HUES64 (cell line): Measurements from ENCODE around the gene IKBIP.
"Not testable (repeated sequence)": the region's sequence is repeated elsewhere in the genome, so short reads cannot be mapped to it uniquely, and the experiment has no call there.

Experiments used
- H3K27ac ChIP-seq: 2 replicates; pipeline ENCODE4 v1.7.0; 2013; ENCODE audit warnings: low read depth, low read length, inconsistent platforms
- H3K27me3 ChIP-seq: 2 replicates; pipeline ENCODE4 v1.6.1; 2013; ENCODE audit warnings: mild to moderate bottlenecking, low read length; ENCODE audit not compliant: insufficient read depth
- H3K36me3 ChIP-seq: 2 replicates; pipeline ENCODE4 v1.6.1; 2013; ENCODE audit warnings: mild to moderate bottlenecking, low read length; ENCODE audit not compliant: insufficient read depth
- H3K4me1 ChIP-seq: 2 replicates; pipeline ENCODE4 v1.6.1; 2013; ENCODE audit warnings: mild to moderate bottlenecking, low read length, moderate library complexity; ENCODE audit not compliant: insufficient read depth
- H3K4me3 ChIP-seq: 2 replicates; pipeline ENCODE4 v1.5.1; 2013; ENCODE audit warnings: mild to moderate bottlenecking, low read length, moderate library complexity
- H3K9ac ChIP-seq: 2 replicates; pipeline ENCODE4 v1.6.1; 2013; ENCODE audit warnings: mild to moderate bottlenecking, low read depth, low read length
- H3K9me3 ChIP-seq: 2 replicates; pipeline ENCODE4 v1.6.1; 2013; ENCODE audit warnings: low read depth, low read length; ENCODE audit not compliant: insufficient read depth
- WGBS: fragments of 150-250, 120-280 bp; methylation state at CpG from one replicate; pipeline ENCODE4 v1.1.7; 2013; ENCODE audit warnings: missing lambda C conversion rate; 5-methylcytosine and 5-hydroxymethylcytosine counted together

The IKBIP gene

DNA sequence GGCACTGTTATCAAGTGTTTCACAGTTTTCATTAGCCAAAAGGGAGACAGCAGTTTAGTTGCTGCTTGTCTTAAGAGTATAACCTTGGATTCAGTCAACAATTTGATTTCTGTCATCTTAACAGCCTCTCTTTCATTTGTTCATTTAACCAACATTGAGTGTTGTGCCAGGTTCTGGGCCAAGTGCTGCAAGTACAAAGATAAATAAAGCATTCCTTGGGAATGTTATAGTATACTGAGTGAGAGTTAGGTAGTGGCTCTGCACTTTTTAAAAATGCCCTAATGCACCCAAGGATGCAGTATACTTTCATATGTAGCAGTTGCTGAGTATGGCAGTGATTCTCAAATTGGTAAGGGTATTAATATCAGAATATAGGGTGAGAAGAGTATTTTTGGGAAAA is 15.9 kb upstream of the IKBIP start:
- Histone ChIP-seq H3K9ac (no peak overlapping the region), H3K36me3 (peaks cover 69% of the 10 kb centered on the region)

DNA sequence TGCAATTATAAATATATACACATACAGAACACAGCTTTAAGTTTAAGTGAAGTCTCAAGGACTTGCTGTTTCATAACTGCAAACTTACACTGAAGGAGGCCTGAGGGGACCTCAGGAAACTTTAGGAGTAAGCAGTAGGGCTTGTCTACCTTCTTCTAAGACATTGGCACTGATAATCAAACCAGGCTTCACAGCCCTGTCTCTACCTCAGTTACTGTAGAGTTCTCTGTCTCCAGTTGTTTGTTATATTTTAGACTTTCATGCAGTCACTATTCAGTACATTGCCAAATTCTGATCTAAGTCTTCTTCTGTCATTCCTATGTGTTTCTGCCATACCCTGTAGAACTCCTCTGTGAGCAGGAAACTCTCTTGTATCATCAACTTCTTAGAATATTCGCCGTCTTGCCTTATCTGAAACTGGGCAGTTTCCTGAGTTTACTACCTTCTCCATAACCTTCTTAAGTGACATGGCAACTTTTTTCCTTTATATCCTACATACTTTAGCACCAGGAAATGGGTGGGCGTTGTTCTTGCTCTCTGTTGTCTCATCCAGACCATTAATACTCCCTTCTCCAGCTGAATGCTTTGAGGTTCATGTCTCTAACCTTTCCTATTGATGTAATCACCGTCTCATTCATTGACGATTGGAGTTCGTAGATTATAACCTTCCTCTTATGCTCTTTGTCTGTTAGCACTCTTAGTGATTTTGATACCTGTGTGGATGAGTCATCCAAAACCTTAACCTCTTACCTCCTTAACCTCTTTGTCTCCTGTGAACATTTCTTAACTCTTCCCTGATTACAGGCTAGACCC is 11.9 kb upstream of the IKBIP start:
- Histone ChIP-seq H3K9me3 (no peaks in the 10 kb centered on the region), H3K4me1 (no peaks in the 10 kb centered on the region), H3K9ac (no peak overlapping the region), H3K4me3 (no peak overlapping the region), H3K27me3 (no peaks in the 10 kb centered on the region), H3K27ac (no peak overlapping the region), H3K36me3 (peaks cover 42% of the 10 kb centered on the region)
- WGBS, result 95% methylated on average over 6 of the region's 6 CpGs

More for the DNA sequence above, 15.9 kb upstream of the IKBIP start:
- H3K27me3 ChIP-seq, result no peaks in the 10 kb centered on the region
- no peaks in the 10 kb centered on the region for H3K4me1 ChIP-seq
- H3K4me3 ChIP-seq, result no peak overlapping the region
- H3K9me3 ChIP-seq, result no peaks in the 10 kb centered on the region
- H3K27ac ChIP-seq, result no peak overlapping the region

DNA sequence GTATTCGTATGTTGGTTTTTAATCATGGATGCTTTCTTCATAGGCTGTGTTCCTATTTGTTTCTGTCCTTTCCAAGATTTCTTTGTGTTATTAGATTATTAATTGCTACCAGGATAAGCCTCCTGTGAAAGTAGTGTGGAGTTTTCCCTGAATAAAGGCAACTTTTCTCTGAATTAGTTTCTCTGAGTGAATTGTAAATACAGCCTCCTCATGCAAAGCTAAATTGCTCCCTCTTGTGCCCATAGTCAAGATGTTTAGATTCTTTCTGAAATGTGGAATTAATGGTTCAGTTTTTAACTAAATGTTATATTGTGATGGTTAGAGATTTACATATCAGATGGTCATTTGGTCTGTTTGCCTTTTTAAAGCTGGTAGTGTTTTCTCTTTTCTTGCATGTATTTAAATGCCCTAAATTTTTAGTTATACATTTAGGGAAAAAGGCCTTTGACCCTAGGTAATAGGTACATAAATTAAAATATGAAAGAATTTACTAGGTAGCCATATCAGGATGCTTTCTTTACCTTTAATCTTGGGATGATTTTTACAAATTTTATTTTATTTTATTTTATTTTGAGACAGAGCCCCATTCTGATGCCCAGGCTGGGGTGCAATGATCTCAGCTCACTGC is 9.4 kb upstream of the IKBIP start:
- Histone ChIP-seq H3K36me3 (peaks cover 51% of the 10 kb centered on the region), H3K4me3 (no peak overlapping the region), H3K4me1 (no peaks in the 10 kb centered on the region), H3K27ac (no peak overlapping the region), H3K27me3 (no peaks in the 10 kb centered on the region), H3K9ac (no peak overlapping the region), H3K9me3 (no peaks in the 10 kb centered on the region)
- 100% methylated on average over 1 of the region's 1 CpG for WGBS

DNA sequence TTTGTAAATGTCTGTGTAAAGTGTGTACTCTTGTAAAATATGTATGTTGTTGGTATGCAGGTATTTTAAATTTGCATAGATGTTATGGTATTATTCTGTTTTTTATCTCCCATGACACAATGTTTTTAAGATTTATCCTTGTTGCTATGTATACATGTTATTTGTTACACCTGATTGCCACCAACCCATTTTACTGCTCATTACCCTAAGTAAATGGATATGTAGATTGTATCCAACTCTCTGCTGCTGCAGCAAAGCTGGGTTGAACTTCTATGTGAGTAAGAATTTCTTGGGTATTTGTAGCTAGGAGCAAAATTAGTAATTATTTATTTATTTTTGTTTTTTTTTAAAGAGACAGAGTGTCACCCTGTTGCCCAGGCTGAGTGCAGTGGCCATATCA is 6.7 kb upstream of the IKBIP start:
- H3K36me3 ChIP-seq, result peaks cover 40% of the 10 kb centered on the region

DNA sequence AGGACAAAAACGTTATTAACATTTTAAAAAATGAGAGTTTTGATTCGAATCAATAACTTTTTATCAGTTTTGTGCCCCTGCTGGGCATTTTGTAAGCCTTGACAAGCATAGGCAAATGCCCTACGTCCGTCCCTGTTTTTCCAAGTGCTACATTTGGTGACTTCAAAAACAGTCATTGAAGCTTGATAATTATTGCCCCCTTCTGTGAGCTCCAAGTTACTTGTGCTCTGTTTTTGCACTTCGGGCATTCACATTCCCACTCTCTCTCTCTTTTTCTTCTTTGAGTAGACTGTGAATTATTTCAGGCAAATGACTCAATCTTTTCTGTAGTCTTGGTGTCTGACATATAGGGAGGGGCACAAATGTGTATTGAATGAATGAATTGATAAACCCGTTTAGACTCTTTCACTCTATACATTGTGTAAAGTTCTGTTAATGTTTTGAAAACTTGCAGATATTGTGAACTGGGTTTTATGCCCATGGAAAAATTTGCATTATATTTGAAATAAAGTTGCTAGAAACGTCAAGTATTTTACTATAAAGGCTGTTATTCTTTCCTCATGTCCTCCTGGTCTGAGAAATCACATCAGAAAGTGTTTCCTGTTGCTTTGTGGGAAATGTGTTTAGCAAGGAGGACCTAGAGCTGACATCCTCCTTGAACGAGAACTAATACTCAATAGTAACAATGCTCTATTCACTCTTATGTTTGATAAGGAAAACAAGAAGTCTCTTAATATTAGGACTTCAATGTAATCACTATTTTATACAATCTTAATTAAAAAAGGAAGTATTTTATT is 1.9 kb upstream of the IKBIP start:
- Histone ChIP-seq H3K9me3 (no peaks in the 10 kb centered on the region), H3K27me3 (no peaks in the 10 kb centered on the region; the same call in 1 of the 2 replicates), H3K4me3 (peak overlapping the region; percentile 85), H3K27ac (no peak overlapping the region), H3K36me3 (peaks cover 32% of the 10 kb centered on the region), H3K4me1 (peaks cover 11% of the 10 kb centered on the region), H3K9ac (no peak overlapping the region)
- 39% methylated on average over 6 of the region's 8 CpGs for WGBS

More for the DNA sequence above, 6.7 kb upstream of the IKBIP start:
- Histone ChIP-seq H3K9ac (no peak overlapping the region), H3K9me3 (no peaks in the 10 kb centered on the region), H3K4me3 (no peak overlapping the region), H3K27ac (no peak overlapping the region), H3K27me3 (no peaks in the 10 kb centered on the region), H3K4me1 (peaks cover 6% of the 10 kb centered on the region)

DNA sequence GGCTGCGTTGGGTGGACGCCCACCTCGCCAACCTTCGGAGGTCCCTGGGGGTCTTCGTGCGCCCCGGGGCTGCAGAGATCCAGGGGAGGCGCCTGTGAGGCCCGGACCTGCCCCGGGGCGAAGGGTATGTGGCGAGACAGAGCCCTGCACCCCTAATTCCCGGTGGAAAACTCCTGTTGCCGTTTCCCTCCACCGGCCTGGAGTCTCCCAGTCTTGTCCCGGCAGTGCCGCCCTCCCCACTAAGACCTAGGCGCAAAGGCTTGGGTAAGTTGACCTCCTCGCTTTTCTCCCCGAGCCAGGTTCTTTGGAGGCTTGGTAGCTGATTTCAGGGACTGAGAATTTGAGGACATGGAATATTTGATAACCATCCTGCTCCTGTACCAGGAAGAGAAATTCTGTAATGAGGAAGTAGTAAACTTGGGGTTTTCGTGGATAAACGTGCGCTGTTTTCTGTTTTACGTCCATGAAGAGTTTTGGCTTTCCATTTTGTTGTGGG is 1.0 kb upstream of the IKBIP start:
- peak overlapping the region; percentile 77 for H3K9ac ChIP-seq
- WGBS, result 2% methylated on average over 24 of the region's 24 CpGs
- H3K9me3 ChIP-seq, result no peaks in the 10 kb centered on the region
- H3K4me3 ChIP-seq, result peak overlapping the region; percentile 85
- H3K27me3 ChIP-seq, result no peaks in the 10 kb centered on the region; the same call in 1 of the 2 replicates
- H3K27ac ChIP-seq, result no peak overlapping the region
- H3K4me1 ChIP-seq, result peaks cover 11% of the 10 kb centered on the region
- H3K36me3 ChIP-seq, result peaks cover 24% of the 10 kb centered on the region

DNA sequence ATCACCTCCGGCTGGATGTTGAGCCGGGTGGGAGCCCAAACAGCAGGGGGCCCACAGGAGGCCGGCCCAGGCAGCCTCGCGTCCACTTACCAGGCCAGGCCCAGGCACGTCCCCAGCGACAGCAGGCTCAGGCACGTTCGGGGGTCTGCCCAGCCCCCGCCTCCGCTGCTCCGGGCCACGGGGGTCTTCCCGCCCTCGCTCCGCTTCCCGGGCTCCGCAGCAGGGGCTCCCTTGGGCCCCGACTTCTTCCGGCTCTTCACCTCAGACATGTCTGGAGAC is 216 bp downstream of the IKBIP start:
- Histone ChIP-seq H3K27me3 (no peaks in the 10 kb centered on the region; the same call in 1 of the 2 replicates), H3K36me3 (peaks cover 12% of the 10 kb centered on the region), H3K9me3 (no peaks in the 10 kb centered on the region), H3K27ac (peak overlapping the region; percentile 90), H3K9ac (peak overlapping the region; percentile 67), H3K4me1 (peaks cover 11% of the 10 kb centered on the region), H3K4me3 (peak overlapping the region; percentile 85)
- WGBS, result under 1% methylated on average over 20 of the region's 20 CpGs

DNA sequence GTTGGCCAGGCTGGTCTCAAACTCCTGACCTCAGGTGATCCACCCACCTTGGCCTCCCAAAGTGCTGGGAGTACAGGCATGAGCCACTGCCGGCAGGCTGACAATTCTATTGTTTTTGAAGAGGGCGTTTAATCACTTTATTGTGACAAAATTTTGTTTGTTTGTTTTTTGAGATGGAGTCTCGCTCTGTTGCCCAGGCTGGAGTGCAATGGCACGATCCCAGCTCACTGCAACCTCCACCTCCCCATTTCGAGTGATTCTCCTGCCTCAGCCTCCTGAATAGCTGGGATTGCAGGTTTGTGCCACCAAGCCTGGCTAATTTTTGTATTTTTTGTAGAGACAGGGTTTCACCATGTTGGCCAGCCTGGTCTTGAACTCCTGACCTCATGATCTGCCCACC is 1.8 kb downstream of the IKBIP start:
- not testable (repeated sequence) for H3K36me3 ChIP-seq, H3K27ac ChIP-seq, H3K9ac ChIP-seq, H3K9me3 ChIP-seq, H3K27me3 ChIP-seq
- WGBS, result 93% methylated on average over 5 of the region's 5 CpGs
- Histone ChIP-seq H3K4me3 (peak overlapping the region; percentile 85), H3K4me1 (peaks cover 11% of the 10 kb centered on the region)

DNA sequence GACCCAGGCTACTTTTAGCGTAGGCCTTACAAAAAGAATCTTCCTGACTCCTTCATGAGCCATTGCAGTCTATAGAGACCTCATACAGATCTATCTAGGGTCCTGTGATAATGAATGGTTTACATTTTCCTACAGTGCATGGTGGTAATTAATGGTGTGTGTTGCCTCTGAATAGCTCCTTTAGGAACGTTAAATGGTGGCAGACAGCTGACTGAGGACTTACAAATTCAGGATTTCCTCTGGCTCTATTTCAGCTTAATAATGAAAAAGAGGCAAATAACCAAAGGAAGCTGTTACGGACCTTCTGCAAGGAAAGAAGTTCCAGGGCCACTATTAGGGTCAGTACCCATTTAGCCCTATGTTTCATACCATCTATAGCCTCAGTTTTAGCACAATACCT is 5.1 kb downstream of the IKBIP start:
- H3K9ac ChIP-seq, result no peak overlapping the region
- no peak overlapping the region for H3K27ac ChIP-seq
- H3K4me3 ChIP-seq, result no peak overlapping the region
- no peaks in the 10 kb centered on the region for H3K9me3 ChIP-seq
- no peaks in the 10 kb centered on the region for H3K36me3 ChIP-seq
- 91% methylated on average over 3 of the region's 3 CpGs for WGBS
- H3K27me3 ChIP-seq, result no peaks in the 10 kb centered on the region
- peaks cover 3% of the 10 kb centered on the region; the same call in 1 of the 2 replicates for H3K4me1 ChIP-seq

DNA sequence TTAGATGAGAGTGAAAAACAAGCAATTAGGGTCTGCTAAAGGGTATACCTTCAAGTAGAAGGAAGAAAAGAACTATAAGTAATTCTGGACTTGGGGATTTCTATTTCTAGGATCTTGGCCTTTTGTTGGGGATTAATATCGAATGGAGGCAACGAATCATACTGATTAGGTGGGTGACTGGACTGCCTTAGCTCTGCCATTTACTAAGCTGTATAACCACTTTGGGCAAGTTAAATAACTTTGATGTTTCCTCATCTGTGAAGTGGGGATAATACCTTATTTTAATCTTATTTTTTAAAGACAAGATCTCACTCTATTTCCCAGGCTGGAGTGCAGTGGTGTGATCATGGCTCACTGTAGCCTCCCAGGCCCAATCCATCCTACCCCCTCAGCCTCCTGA is 6.6 kb downstream of the IKBIP start:
- no peak overlapping the region for H3K4me3 ChIP-seq
- H3K36me3 ChIP-seq, result peaks cover 9% of the 10 kb centered on the region
- no peaks in the 10 kb centered on the region for H3K9me3 ChIP-seq
- H3K9ac ChIP-seq, result no peak overlapping the region
- H3K27me3 ChIP-seq, result no peaks in the 10 kb centered on the region
- WGBS, result 96% methylated on average over 2 of the region's 2 CpGs
- H3K27ac ChIP-seq, result no peak overlapping the region
- peaks cover 3% of the 10 kb centered on the region; the same call in 1 of the 2 replicates for H3K4me1 ChIP-seq

DNA sequence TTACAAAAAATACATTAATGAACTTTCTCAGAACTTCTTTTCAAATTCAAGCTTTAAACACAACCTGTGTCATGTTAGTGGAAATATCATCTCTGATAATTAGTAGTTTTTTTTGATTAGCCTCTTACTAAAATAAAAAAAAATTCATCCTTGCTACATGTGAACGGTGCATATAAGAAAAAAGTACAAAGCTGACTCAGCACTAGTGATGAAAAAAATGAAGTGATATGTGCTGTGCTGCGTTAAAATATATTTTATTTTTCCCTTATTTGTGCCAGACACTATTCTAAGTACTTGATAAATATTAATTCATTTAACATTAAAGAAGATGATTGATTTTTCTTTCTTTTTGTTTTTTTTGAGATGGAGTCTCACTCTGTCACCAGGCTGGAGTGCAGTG is 7.5 kb downstream of the IKBIP start:
- Histone ChIP-seq H3K4me3 (no peak overlapping the region), H3K9ac (no peak overlapping the region), H3K9me3 (no peaks in the 10 kb centered on the region), H3K36me3 (peaks cover 16% of the 10 kb centered on the region), H3K27ac (no peak overlapping the region), H3K27me3 (no peaks in the 10 kb centered on the region), H3K4me1 (peaks cover 3% of the 10 kb centered on the region; the same call in 1 of the 2 replicates)
- WGBS, result 90% methylated on average over 2 of the region's 2 CpGs
